NB4 (cell line): Measurements from ENCODE around the gene FYCO1.

ENCODE experiments used
- MYC ChIP-seq: IDR thresholded peaks from 2 replicates; pipeline ENCODE4 v1.6.1; 2011; ENCODE audit warnings: low read depth, low read length
- POLR2A ChIP-seq: IDR thresholded peaks from 2 replicates; pipeline ENCODE4 v1.6.1; 2011; ENCODE audit warnings: mild to moderate bottlenecking; ENCODE audit not compliant: insufficient read length; ENCODE audit errors: extremely low read depth
- TF ChIP-seq, protein P1 (sequence below): IDR thresholded peaks from one replicate; pipeline ENCODE4 v1.5.1; 2012; ENCODE audit warnings: low read depth, low read length
- TF ChIP-seq, protein P2 (sequence below): IDR thresholded peaks from 2 replicates; pipeline ENCODE4 v1.6.1; 2011; ENCODE audit warnings: low read depth, low read length

DNA sequence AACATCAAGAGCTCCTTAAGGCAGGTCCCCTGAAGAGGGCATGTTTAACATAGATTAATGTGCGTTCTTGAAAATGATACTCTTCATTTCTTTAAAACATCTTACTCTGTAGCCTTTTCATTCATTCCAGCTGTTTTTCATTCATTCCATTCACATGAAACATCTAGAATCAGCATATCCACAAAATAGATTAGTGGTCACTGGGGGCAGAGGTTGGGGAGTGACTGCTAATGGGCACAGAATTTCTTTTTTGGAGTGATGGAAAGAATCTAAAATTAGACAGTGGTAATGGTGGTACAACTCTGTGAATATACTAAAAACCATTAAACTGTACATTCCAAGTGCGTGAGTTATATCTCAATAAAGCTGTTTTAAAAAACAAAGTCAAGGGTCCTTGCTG lies 67.7 kb downstream of the FYCO1 start:
- TF ChIP-seq, protein P1, sequence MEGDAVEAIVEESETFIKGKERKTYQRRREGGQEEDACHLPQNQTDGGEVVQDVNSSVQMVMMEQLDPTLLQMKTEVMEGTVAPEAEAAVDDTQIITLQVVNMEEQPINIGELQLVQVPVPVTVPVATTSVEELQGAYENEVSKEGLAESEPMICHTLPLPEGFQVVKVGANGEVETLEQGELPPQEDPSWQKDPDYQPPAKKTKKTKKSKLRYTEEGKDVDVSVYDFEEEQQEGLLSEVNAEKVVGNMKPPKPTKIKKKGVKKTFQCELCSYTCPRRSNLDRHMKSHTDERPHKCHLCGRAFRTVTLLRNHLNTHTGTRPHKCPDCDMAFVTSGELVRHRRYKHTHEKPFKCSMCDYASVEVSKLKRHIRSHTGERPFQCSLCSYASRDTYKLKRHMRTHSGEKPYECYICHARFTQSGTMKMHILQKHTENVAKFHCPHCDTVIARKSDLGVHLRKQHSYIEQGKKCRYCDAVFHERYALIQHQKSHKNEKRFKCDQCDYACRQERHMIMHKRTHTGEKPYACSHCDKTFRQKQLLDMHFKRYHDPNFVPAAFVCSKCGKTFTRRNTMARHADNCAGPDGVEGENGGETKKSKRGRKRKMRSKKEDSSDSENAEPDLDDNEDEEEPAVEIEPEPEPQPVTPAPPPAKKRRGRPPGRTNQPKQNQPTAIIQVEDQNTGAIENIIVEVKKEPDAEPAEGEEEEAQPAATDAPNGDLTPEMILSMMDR, result no peak
- TF ChIP-seq POLR2A (no peak), MYC (no peak)
- TF ChIP-seq, protein P2, sequence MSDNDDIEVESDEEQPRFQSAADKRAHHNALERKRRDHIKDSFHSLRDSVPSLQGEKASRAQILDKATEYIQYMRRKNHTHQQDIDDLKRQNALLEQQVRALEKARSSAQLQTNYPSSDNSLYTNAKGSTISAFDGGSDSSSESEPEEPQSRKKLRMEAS, result no peak
